NCI-H2171 treated with DMSO at 0.1 percent for 48 hours (cell line): ENCODE measurements around the gene TJP2.

Source experiments
- DNase-seq: peaks from one replicate; lab custom pipeline; 2025; lab: John Stamatoyannopoulos, UW

Gene TJP2

DNA sequence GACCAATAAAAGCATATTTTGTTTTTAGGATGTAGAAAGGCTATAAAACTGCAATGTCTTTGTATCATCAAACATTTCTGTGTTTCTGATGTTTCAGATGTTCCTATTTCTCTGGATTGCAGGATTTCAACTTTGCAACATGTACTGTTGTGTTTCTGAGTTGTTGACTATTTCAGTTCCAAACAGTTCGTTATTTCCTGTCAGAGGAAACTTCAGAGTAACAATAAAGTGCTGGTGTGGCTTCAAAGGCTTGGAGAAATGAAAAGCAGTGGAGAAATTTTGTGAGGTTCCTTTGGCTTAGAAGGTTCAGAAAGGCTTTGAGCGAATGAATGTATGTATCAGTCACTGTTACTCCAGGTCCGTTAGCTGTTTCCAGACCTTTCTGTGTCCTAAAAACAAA lies 17.2 kb downstream of the TJP2 start:
- DNase-seq: no peak

DNA sequence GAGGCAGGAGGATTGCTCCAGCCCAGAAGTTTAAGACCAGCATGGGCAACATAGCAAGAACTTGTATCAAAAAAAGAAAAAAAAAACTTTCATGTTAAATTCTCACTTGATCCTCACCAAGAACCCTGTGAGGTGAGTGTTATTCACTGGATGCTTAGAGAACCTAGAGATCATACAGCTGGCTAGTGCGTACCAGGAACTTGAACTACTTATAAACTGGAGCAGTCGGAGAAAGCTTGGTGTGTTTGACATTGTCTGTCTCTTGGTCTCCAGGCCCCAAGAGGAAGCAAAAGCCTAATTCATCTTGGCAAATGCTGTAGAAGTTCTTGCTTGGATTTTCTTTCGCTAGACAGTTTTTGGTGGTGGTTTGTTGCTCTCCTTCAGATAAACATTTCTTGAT lies 18.1 kb downstream of the TJP2 start:
- DNase-seq: no peak

DNA sequence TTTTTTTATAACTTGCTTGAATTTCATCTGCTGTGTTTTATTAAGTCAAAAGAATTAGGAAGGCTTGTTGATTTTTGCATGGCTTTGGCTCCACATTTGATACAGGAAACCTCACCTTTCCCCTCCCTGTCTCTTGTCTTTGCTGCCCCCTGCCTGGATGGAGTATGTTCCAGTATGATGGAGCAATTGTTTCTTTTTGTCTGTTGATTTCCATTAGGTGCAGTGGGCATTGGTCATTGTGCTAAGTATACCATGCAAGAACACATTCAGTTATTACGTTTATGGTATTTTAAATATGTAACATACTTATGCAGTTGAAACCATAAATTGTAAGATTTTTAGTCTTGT lies 19.6 kb downstream of the TJP2 start:
- peak; percentile 38 for DNase-seq

DNA sequence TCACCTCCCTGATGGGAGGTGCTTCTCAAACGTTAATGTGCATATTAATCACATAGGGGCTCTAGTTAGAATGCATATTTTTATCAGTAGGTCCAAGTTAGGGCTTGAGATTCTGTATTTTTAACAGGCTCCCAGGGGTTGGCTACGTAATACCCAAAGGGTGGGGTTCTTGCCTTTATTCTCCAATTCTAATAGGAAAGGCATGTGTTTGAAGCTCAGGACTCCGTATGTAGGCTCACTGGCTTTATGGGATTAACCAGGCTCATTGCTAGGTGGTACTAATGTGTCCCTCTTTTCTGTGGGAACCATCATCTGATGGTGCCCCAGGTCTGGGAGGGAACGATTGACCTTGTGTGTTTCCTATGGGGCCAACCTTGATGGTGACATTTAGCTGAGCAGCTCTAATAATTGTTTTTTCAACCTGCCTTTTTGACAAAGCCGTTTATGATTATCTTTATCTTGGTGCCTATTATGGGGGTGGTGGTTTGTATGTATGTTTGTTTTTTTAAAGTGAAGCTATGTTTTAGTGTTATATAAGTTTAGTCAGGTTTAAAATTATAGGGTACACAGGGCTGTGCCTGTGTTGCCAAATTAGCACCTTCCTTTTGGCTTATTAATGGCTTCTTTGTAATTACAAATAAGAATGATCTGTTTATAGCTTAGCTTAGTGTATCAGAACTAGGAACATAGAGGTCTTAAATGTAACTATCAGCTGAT lies 20.8 kb downstream of the TJP2 start:
- DNase-seq: no peak

DNA sequence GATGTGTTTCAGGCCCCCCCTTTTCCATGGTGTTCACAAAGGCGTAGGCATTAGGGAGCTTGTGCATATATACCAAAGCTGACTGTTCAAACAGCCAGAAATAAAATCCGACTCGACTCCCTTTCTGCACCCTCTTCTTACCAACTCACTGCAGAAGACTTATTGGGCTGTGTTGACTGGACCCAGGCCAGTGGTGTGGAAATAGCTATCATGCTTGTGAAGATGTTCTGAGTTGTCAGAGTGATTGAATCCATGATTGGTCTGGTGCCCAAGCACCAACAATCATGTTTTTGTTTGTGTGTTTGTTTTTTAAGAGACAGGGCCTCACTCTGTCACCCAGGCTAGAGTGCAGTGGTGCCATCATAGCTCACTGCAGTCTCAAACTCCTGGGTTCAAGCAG lies 21.6 kb downstream of the TJP2 start:
- no peak for DNase-seq

DNA sequence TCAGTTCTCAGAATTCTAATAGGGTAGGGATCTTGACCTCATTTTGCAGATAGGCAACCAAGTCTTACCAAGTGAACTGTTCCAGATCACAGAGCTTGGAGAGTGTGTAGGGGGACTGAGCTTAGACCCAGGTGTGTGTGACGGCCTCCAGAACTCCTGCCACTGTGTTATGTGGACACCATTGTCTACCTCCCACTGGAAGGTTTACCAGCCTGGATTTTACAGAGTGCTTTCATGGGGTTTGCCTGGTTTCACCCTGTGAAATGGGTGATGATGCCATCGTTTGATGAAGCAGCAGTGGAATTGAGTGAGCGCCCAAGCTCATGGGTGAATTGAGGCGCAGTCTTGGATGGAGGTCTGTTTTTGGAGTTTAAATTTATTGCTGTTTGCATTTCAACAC lies 23.6 kb downstream of the TJP2 start:
- no peak for DNase-seq

DNA sequence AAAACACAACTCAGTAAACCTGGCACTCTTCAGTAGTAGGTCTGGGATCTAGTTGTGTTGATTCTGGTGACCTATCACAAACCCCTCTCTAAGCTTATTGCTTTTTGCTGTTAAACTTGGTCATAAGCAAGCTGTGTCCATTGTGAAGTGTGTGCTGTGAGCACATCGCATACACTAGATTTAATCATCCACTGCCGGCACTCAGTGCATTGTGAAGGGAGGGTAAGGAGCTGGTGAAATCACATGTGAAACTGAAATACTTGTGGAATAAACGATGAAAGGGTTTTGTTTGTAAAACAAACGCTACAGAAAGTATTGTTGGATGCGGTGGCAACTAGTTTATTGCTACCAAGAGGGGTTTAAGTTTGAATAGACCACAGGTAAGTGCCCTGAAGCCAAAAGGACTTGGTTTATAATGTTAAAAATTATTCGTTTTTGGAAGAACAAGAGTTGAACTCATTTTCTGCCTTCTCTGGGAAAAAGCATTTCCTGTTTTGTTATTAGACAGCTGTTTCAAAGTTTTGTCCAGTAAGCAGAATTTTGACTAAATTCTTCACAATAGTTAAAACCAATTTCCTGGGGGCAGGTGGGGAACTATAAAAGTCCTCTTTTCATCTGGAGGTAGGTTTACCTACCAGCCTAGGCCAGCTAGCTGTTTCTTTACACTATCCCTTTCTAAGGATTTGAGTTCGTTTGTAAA lies 24.6 kb downstream of the TJP2 start:
- no peak for DNase-seq

DNA sequence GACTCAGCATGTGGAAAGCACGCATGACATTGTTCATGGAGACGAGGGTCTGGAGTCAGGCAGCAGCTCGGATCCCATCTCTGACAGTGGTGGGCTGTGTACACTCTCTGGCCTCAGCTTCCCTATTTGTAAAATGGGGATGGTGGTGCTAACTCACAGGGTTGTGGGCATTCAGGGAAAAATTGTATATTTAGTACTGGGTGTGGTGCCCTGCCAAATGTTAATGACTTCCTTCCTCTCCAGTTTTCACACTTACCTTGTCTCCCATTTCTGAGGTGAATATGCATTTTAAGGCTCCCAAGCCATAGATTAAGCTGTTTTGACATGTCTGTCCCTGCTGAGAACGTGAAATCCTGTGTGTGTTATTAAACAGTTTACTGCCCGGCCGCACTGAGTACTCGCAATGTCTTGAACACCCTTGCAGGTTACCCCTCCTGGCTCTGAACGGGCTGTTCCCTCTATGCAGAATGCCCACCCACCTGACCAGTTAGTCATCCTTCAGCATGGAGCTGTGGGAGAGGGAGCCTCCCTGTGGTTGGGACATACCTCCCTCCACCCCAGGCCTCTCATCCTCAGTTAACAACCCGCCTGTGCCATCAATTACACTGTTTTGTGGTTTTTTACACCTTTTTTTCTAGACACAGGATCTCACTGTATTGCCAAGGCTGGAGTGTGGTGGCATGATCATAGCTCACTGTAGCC lies 25.8 kb downstream of the TJP2 start:
- no peak for DNase-seq

DNA sequence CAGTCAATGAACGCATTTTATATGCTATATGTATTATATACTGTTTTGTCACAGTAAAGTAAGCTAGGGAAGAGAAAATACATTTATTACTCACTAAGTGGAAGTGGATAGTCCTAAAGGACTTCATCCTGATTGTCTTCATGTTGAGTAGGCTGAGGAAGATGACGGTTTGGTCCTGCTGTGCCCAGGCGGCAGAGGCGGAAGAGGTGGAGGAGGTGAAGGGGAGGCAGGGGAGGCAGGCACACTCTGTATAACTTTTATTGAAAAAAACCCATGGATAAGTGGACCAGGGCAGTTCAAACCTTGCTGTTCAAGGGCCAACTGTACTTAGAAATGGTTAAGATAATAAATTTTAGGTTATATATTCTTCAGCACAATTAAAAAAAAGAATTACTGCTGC lies 28.5 kb downstream of the TJP2 start:
- no peak for DNase-seq

DNA sequence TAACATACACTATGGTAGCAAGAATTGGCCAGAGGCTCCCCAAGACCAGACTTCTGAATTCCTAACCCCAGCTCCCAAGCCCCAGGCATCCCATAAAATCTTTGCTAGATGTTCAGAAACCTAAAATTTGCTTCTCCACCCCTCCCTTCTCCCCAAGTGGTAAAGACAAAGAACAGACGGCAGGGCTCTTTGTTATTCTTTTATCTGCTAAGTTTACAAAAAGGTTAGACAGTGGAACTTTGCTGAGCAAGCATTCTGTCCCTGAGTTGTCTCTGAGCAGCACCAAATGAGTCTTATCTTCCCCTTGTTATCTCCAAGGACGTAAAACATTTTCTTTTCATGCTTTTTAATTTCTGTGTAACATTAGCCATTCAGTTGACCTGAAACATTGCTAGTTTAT lies 30.2 kb downstream of the TJP2 start:
- DNase-seq: no peak

DNA sequence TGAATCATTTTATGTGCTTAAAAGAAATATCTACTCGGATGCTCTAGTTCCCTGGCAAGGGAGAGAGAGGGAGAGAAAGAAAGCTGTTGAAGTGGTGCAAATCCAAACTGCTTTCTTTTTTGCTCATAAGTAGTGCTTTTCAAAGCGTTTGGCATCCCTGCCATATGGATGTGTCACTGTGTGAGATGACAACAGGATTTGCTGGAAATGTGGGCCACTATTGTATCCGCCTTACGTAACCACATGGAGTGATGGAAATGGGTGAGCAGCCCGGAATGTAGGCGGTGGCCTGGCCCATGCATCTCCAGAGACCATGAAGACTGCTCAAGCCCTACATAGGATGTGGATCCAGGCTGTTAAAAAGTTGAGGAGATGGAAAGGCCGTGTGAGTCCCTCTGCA lies 30.8 kb downstream of the TJP2 start:
- DNase-seq: no peak

DNA sequence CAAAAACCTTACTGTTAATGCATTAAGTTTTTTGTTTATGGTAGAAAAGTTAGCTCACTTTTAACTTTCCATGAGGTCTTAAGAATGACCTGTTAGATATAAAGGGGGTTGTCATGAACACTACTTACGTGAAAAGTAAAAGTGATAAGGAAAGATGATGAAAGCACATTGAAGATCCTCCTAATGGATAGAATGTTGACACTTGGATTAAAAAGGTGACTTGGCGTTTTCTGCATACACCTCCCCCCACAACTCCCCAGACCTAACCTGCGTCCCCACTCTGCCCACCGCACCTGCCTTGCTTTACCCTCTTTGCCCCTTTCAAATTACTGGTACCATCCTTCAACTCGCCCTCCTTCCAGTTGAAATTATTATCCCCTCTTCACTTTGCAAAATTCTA lies 32.0 kb downstream of the TJP2 start:
- DNase-seq: no peak

DNA sequence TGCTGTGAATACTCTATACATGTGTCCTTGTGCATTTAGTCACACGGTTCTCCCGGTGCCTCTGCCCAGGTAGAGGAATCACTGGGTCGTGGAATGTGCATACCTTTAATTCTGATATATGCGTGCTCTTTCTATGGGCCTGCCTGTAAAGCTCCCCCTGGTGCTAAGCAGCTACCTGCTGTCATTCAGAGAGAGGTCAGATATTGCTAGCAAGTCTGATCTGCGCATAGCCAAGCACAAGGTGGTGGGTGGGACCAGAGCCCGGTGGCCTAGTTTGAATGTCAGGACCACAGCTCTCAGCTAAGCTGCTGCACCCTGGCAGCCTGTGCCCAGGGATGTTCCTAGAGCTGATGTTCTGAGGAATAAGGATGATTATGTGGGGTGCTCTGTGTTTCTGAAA lies 33.4 kb downstream of the TJP2 start:
- DNase-seq: no peak

DNA sequence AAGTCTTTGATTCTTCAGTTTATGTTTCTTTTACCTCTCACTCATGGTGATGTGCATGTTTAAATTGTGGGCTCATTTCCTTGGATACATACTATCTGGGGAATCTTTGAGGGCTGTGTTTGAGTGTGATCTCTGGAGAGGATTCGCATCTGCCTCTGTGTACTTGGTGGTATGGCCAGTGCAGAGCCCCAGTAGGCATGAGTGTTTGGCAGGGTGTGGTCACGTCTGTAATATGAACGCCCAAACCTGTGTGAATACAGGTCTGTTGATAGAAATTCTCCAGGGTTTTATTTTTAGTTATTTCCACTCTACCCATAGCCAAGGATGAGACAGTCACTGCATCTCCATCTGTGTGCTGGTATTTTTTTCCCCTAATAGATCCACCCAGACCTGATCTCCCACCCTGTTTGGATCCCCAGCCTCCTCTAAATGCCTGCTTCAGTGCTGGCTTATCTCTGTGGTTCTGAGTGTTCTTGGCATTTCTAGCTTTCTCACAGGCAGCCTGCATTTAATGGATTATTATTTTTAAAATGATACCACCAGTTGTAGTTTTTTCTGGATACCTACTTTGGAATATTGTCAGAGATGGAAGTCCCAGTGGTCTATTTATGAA lies 37.5 kb downstream of the TJP2 start:
- DNase-seq: no peak

DNA sequence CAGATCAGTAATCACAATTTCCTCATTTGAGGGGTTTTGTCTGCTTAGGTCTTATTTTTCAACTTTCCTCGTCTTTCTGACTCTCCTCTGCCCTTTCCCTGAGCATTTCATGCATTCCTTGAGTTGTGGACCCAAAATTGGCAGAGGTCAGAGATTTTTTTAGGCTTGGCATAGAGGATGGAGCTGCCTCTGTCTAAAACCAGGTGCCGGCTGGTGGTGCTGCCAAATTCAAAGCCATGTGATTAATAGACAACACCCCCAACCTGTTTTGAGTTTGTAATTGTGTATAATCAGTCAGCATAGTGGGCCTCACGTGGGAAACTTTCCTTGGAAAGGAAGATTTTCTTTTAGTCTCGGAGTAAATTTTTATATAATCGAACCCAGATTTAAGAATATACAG lies 39.6 kb downstream of the TJP2 start:
- DNase-seq: no peak

DNA sequence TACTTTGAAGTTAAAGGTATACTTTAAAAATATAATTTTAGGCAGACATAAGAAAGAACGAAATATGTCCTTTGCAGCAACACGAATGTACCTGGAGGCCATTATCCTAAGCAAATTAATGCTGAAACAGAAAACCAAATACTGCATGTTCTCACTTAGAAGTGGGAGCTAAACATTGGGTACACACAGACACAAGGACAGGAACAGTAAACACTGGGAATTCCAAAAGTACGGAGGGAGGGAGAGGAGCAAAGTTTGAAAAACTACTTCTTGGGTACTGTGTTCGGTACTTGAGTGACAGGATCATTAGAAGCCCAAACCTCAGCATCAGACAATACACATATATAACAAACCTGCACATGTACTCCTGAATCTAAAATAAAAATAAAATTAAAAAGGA lies 40.9 kb downstream of the TJP2 start:
- no peak for DNase-seq

DNA sequence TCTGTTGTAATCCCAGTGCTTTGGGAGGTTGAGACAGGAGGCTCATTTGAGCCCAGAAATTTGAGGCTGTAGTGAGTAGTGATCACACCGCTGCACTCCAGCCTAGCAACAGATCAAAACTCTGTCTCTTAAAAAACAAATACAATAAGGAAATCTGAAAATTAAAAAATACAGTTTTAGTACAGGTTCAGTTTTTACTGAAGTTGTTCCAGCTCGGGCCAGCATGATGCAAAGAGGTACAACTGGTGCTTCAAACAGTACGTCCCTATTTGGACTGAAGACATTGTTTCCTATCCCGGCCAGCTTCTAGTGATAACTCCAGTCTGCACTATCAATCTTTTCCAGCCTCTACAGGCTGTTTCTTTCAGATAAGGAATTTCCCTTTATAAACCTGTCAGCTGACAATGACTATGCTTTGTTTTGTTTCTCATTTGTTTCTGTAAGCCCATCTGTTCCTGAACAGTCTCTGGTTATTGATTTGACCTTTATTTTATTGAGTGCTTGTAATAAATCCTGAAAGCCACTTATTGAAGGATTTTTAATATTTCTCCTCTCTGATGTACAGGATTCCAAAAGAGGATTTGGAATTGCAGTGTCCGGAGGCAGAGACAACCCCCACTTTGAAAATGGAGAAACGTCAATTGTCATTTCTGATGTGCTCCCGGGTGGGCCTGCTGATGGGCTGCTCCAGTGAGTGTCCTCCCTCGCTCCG lies 41.9 kb downstream of the TJP2 start:
- peak; percentile 1 for DNase-seq

DNA sequence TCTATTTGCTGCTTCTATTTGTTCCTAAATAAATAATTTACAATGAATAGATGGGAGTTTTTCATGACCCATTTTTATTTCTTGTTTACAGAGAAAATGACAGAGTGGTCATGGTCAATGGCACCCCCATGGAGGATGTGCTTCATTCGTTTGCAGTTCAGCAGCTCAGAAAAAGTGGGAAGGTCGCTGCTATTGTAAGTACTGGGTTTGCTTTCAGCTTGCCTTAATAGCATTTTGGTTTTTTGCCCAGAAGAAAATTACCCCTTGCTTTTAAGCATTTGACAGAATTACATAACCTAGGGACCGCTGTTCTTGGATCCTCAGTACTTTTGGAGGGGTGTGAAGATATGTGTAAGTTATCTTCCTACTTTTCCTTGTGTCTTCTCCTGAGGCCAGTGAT lies 44.1 kb downstream of the TJP2 start:
- DNase-seq: no peak

DNA sequence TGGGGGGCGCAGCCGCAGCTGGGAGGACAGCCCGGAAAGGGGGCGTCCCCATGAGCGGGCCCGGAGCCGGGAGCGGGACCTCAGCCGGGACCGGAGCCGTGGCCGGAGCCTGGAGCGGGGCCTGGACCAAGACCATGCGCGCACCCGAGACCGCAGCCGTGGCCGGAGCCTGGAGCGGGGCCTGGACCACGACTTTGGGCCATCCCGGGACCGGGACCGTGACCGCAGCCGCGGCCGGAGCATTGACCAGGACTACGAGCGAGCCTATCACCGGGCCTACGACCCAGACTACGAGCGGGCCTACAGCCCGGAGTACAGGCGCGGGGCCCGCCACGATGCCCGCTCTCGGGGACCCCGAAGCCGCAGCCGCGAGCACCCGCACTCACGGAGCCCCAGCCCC lies 47.0 kb downstream of the TJP2 start:
- DNase-seq: no peak

DNA sequence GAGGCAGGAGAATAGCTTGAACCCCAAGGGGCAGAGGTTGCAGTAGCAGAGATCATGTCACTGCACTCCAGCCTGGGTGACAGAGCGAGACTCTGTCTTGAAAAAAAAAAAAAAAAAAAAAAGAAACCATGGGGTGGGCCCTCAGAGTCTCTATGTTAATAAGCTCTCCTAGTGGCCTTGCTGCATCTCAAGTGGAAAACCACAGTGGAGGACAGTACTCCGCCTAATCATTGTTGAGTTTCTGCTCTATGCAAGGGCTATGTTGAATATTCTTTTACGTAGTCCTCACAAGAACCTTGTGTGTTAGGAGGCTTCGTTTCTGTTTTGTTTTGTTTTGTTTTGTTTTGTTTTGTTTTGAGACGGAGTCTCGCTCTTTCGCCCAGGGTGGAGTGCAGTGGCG lies 48.9 kb downstream of the TJP2 start:
- DNase-seq: no peak

DNA sequence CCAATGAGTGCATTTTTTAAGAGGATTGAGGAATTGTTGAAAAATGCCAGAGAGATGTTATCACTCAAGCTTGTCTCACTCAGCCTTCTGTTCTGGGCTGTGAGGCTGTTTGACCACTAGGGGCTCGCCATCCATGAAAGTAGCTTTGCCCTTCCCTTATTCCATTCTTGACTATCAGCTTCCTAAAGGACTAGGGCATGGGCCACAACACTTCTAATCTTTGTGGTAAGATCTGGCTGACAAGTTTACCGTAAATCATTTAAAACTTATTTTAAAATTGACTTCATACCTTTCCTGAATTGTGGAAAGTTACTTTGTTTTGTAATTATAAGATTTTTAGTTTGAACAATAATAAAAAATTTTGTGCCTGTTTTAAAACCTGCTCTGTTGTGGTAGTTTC lies 49.5 kb downstream of the TJP2 start:
- DNase-seq: peak; percentile 23

DNA sequence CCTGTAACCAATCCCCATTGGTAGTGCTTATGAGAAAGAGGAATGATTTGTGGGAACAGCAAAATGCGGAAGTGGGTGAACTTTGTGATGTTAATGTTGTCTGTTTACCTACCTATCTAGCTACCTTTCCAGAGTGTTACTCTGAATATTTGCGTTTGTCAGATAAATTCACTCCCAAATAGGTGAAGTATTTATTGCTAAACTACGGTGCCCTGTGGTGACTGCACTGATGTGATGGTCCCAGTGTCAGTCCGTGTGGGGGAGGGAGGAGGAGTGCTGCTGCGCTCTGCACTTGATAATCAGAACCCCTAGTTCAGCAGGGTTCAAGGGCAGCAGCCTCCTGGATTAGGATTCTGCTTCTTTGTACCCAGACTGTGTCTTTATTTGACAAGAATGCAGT lies 55.3 kb downstream of the TJP2 start:
- DNase-seq: no peak
